ENCODE results near the gene TAGAP.
"Not testable (repeated sequence)": the region's sequence is repeated elsewhere in the genome, so short reads cannot be mapped to it uniquely, and the experiment has no call there.

The TAGAP gene

DNA sequence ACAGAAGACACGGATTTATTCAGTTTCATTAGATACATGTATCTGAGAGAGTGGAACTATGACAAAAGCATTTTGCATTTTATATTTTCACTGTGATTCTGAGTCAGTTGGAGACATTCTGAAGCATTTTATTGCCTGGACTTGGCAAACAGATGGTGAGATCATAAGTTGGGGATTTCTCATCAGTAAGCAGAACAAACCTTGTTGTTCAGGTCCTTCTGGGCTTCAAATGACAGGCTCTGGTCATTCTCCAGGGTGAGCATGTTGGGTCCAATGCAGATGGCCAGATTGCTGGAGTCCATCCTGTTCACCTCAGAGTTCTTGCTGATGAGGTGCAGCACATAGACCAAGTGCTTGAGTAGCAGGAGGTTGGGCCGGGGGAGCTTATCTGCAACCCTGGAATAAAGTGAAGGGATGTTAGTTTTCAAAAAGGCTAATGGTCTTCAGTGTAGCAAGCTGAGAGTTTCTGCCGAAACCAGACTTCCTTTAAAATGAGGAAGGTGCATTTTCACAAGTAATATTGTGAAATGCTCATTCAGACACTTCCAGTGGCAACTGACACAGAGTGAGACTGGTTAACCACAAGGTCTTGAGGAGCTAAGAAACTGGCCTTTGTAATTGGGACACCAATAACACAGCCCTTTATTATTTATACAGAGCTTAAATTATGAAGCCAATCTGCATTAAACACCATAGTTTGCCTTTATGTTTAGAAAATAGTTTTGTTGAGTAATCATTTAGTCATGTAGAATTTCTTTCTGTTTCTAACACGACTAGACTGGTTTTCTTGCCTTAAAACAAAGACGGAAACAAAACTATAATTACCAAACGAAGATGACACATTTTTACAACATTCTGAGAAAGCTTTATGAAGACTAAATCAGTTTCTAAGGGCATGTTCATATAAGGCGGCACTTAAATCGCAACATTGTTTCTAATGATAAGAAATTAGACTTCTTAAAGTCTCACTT lies 5.6 kb downstream of the TAGAP start:
- no peak for DNase-seq (ENCODE audit: low spot score)
- ATAC-seq (ENCODE audit: low read depth) = peak; percentile 69
- H3K4me1 ChIP-seq (ENCODE audit: insufficient read depth, poor library complexity, severe bottlenecking) = peaks cover 24% of the 10 kb centered on the region
- no peaks in the 10 kb centered on the region for H3K27me3 ChIP-seq (ENCODE audit: insufficient read depth, poor library complexity, severe bottlenecking)
- H3K27ac ChIP-seq (ENCODE audit: poor library complexity, severe bottlenecking) = peak overlapping the region; percentile 83
- no peak for TF ChIP-seq CTCF (IDR thresholded peaks at IDR 0.05; ENCODE audit: poor library complexity, severe bottlenecking)
- no peak overlapping the region for H3K4me3 ChIP-seq (ENCODE audit: severe bottlenecking)
- no peaks in the 10 kb centered on the region for H3K36me3 ChIP-seq (ENCODE audit: low read depth)
- no peaks in the 10 kb centered on the region for H3K9me3 ChIP-seq (ENCODE audit: severe bottlenecking)

DNA sequence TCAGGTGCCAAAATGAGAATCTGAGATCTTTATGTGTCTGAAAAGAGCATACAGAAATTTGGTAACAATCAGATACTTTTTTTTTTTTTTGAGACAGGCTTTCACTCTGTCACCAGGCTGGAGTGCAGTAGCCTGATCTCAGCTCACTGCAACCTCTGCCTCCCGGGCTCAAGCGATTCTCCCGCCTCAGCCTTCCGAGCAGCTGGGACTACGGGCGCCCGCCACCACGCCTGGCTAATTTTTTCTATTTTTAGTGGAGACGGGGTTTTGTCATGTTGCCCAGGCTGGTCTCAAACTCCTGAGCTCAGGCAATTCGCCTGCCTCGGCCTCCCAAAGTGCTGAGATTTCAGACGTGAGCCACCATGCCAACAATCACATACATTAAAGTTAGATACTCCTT lies 6.5 kb downstream of the TAGAP start:
- H3K27me3 ChIP-seq (ENCODE audit: insufficient read depth, poor library complexity, severe bottlenecking); ATAC-seq (ENCODE audit: low read depth); H3K36me3 ChIP-seq (ENCODE audit: low read depth); H3K4me3 ChIP-seq (ENCODE audit: severe bottlenecking); H3K9me3 ChIP-seq (ENCODE audit: severe bottlenecking); DNase-seq (ENCODE audit: low spot score): not testable (repeated sequence)
- Histone ChIP-seq H3K27ac (ENCODE audit: poor library complexity, severe bottlenecking) (peak overlapping the region; percentile 83), H3K4me1 (ENCODE audit: insufficient read depth, poor library complexity, severe bottlenecking) (peaks cover 24% of the 10 kb centered on the region)

GRCh38 chr6:159037756-159038290 lies 7.0 kb downstream of the TAGAP start:
- H3K4me1 ChIP-seq (ENCODE audit: insufficient read depth, poor library complexity, severe bottlenecking) = peaks cover 24% of the 10 kb centered on the region

GRCh38 chr6:159036673-159037072 lies 8.1 kb downstream of the TAGAP start:
- no peak for TF ChIP-seq CTCF (IDR thresholded peaks at IDR 0.05; ENCODE audit: poor library complexity, severe bottlenecking)

More at GRCh38 chr6:159037756-159038290, 7.0 kb downstream of the TAGAP start:
- no peaks in the 10 kb centered on the region for H3K27me3 ChIP-seq (ENCODE audit: insufficient read depth, poor library complexity, severe bottlenecking)
- DNase-seq (ENCODE audit: low spot score) (no peak), ATAC-seq (ENCODE audit: low read depth) (peak; percentile 24; the same call in 1 of the 3 replicates)
- TF ChIP-seq CTCF (IDR thresholded peaks at IDR 0.05; ENCODE audit: poor library complexity, severe bottlenecking) = no peak
- no peaks in the 10 kb centered on the region for H3K9me3 ChIP-seq (ENCODE audit: severe bottlenecking)
- no peak overlapping the region for H3K4me3 ChIP-seq (ENCODE audit: severe bottlenecking)
- H3K27ac ChIP-seq (ENCODE audit: poor library complexity, severe bottlenecking) = no peak overlapping the region
- H3K36me3 ChIP-seq (ENCODE audit: low read depth) = no peaks in the 10 kb centered on the region

DNA sequence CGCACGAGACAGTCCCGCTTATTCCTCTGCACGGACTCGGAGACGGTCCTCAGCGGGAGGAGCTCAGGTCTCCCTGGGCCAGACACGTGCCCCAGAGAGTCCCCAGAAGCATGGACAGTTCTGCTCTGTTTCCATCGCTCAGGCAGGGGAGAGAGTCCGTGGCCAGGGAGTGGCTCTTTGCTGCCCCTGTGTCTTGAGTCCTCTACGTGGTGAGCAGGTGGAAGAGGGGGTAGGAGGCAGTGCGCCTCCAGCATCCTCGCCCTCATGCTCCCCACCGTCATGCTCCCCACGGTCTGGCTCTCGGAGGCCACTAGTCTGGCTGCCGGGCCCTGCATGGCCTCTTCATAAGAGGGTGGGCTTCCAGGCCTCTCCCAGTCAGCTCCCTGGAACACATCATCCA lies 8.9 kb downstream of the TAGAP start:
- no peak overlapping the region for H3K27ac ChIP-seq (ENCODE audit: poor library complexity, severe bottlenecking)
- no peak for TF ChIP-seq CTCF (IDR thresholded peaks at IDR 0.05; ENCODE audit: poor library complexity, severe bottlenecking)
- no peak for DNase-seq (ENCODE audit: low spot score)
- no peaks in the 10 kb centered on the region for H3K9me3 ChIP-seq (ENCODE audit: severe bottlenecking)
- H3K36me3 ChIP-seq (ENCODE audit: low read depth) = no peaks in the 10 kb centered on the region
- no peaks in the 10 kb centered on the region for H3K27me3 ChIP-seq (ENCODE audit: insufficient read depth, poor library complexity, severe bottlenecking)
- ATAC-seq (ENCODE audit: low read depth) = no peak
- peaks cover 24% of the 10 kb centered on the region for H3K4me1 ChIP-seq (ENCODE audit: insufficient read depth, poor library complexity, severe bottlenecking)
- H3K4me3 ChIP-seq (ENCODE audit: severe bottlenecking) = no peak overlapping the region

More at GRCh38 chr6:159036673-159037072, 8.1 kb downstream of the TAGAP start:
- Histone ChIP-seq H3K9me3 (ENCODE audit: severe bottlenecking) (no peaks in the 10 kb centered on the region), H3K27me3 (ENCODE audit: insufficient read depth, poor library complexity, severe bottlenecking) (no peaks in the 10 kb centered on the region), H3K4me3 (ENCODE audit: severe bottlenecking) (no peak overlapping the region), H3K4me1 (ENCODE audit: insufficient read depth, poor library complexity, severe bottlenecking) (peaks cover 24% of the 10 kb centered on the region), H3K27ac (ENCODE audit: poor library complexity, severe bottlenecking) (no peak overlapping the region), H3K36me3 (ENCODE audit: low read depth) (no peaks in the 10 kb centered on the region)
- DNase-seq (ENCODE audit: low spot score) (no peak), ATAC-seq (ENCODE audit: low read depth) (no peak)
